Gastrocnemius medialis (tissue), 4 donors: Measurements from ENCODE around the gene CEP83. TPM values are rescaled to one million over a fixed set of nuclear protein-coding genes. Genes with fewer than 3 reads are reported as not detected.

Source experiments
- ATAC-seq, 2 donors: fragments of 150-250 bp; one replicate each; pipeline ENCODE4 v1.9.1; 2016
- DNase-seq, 2 donors: peaks; one replicate each; pipeline ENCODE4 v3.0.0-alpha.2; 2019
- H3K27ac ChIP-seq, 4 donors: fragments of 200-600 bp; sonication (generic); 1 replicate in 1 of 4; 2 replicates in 3 of 4; pipeline ENCODE4 v1.5.1; 2016 to 2018; ENCODE audit warnings: mild to moderate bottlenecking in 2 of 4, moderate library complexity in 1 of 4
- H3K27me3 ChIP-seq, 3 donors: fragments of 200-600 bp; sonication (generic) in 2 of 3; 1 replicate in 1 of 3; 2 replicates in 2 of 3; pipeline versions ENCODE4 v1.5.1 to v1.6.0; 2016 to 2019; ENCODE audit warnings: mild to moderate bottlenecking in 1 of 3, moderate library complexity in 1 of 3
- H3K36me3 ChIP-seq, 2 donors: fragments of 200-600 bp; sonication (generic) in 1 of 2; one replicate each; pipeline ENCODE4 v1.5.1; 2017 to 2018
- H3K4me1 ChIP-seq, 2 donors: fragments of 200-600 bp; sonication (generic) in 1 of 2; one replicate each; pipeline ENCODE4 v1.5.1; 2016 to 2017; ENCODE audit warnings: mild to moderate bottlenecking in 2 of 2
- H3K4me3 ChIP-seq, 4 donors: fragments of 200-600 bp; sonication (generic) in 3 of 4; 1 replicate in 1 of 4; 2 replicates in 3 of 4; pipeline ENCODE4 v1.5.1; 2016 to 2019; ENCODE audit warnings: mild to moderate bottlenecking in 2 of 4
- H3K9me3 ChIP-seq, 3 donors: fragments of 200-600 bp; sonication (generic) in 2 of 3; 1 replicate in 1 of 3; 2 replicates in 2 of 3; pipeline ENCODE4 v1.5.1; 2016 to 2019
- CTCF ChIP-seq, 5 experiments: fragments of 450-650 bp in 3 of 5; fragments of 200-600 bp in 2 of 5; sonication (generic) in 2 of 5; IDR thresholded peaks in 4 of 5; conservative IDR thresholded peaks in 1 of 5; 1 replicate in 4 of 5; 2 replicates in 1 of 5; pipeline ENCODE4 v1.5.1; 2016 to 2019; ENCODE audit warnings: antibody characterized with exemption in 5 of 5, mild to moderate bottlenecking in 3 of 5, moderate library complexity in 3 of 5
- POLR2A ChIP-seq, 2 donors: fragments of 450-650 bp; IDR thresholded peaks; one replicate each; pipeline ENCODE4 v1.6.1; 2017; ENCODE audit warnings: antibody characterized with exemption in 2 of 2, mild to moderate bottlenecking in 2 of 2, moderate library complexity in 2 of 2
- in situ Hi-C, 4 donors: fragments of 200-750 bp; cut with MboI; loops; one replicate each; pipeline versions ENCODE4 v1.15.0 to v1.8.0; 2017; ENCODE audit warnings: low sequenced_read_pairs in 4 of 4
- intact Hi-C: fragments of 100-400 bp; cut with DNase I; formaldehyde crosslinking; loops from one replicate; pipeline ENCODE4 v1.15.1; 2023; ENCODE audit warnings: low total_unique reads
- total RNA-seq, 4 donors: library from RNA; depleted of rRNA; stranded (reverse); fragments of >200 nt; gene quantifications; one replicate each; pipeline versions ENCODE4 v1.1.0 to v1.2.3, GENCODE V29; 2016

CEP83 gene
- total RNA-seq, 4 donors from 2014 or later, result 3.5 to 19.5 (median 11.2) TPM

- no peak for ATAC-seq
- no peaks in the 10 kb centered on the region for H3K9me3 ChIP-seq
Measured at GRCh38 chr12:94304566-94305061, 155.1 kb downstream of the CEP83 start.

GRCh38 chr12:94304012-94304411 is 155.7 kb downstream of the CEP83 start:
- Histone ChIP-seq H3K9me3 (no peaks in the 10 kb centered on the region), H3K27ac (no peak overlapping the region), H3K4me1 (peaks cover 0 to 1% of the 10 kb centered on the region in 2 donors), H3K4me3 (no peak overlapping the region), H3K36me3 (peaks cover 0 to 32% of the 10 kb centered on the region in 2 donors), H3K27me3 (no peaks in the 10 kb centered on the region)
- ATAC-seq (no peak), DNase-seq (no peak)
- TF ChIP-seq CTCF (IDR thresholded peaks at IDR 0.05 in 4 of 5, conservative IDR thresholded peaks at IDR 0.05 in 1 of 5), result no peak
- no peak for TF ChIP-seq POLR2A (IDR thresholded peaks at IDR 0.05)
- intact Hi-C loops (no loop called here), in situ Hi-C loops (no loop called here)

More at GRCh38 chr12:94304566-94305061, 155.1 kb downstream of the CEP83 start:
- intact Hi-C loops, result no loop called here
- H3K4me1 ChIP-seq, result no peaks in the 10 kb centered on the region
- TF ChIP-seq POLR2A (IDR thresholded peaks at IDR 0.05), result no peak
- no peak for TF ChIP-seq CTCF (IDR thresholded peaks at IDR 0.05 in 4 of 5, conservative IDR thresholded peaks at IDR 0.05 in 1 of 5)
- in situ Hi-C loops, result no loop called here
- DNase-seq, result no peak
- H3K36me3 ChIP-seq, result peaks cover 0 to 36% of the 10 kb centered on the region in 2 donors
- no peak overlapping the region for H3K27ac ChIP-seq
- H3K4me3 ChIP-seq, result no peak overlapping the region
- H3K27me3 ChIP-seq, result no peaks in the 10 kb centered on the region

GRCh38 chr12:94299846-94300245 is 159.8 kb downstream of the CEP83 start:
- TF ChIP-seq POLR2A (IDR thresholded peaks at IDR 0.05), result no peak
- no peak for TF ChIP-seq CTCF (IDR thresholded peaks at IDR 0.05 in 4 of 5, conservative IDR thresholded peaks at IDR 0.05 in 1 of 5)
- H3K27me3 ChIP-seq, result no peaks in the 10 kb centered on the region
- ATAC-seq (no peak), DNase-seq (no peak)
- no peak overlapping the region for H3K4me3 ChIP-seq
- H3K9me3 ChIP-seq, result no peaks in the 10 kb centered on the region
- intact Hi-C loops (loop anchor here (10.0 kb wide), 1 partner anchor 95 kb away; no protein-coding TSS in a partner anchor), in situ Hi-C loops (no loop called here)
- H3K36me3 ChIP-seq, result peaks cover 0 to 13% of the 10 kb centered on the region in 2 donors
- no peak overlapping the region for H3K27ac ChIP-seq
- peaks cover 0 to 8% of the 10 kb centered on the region in 2 donors for H3K4me1 ChIP-seq

- intact Hi-C loops (loop anchor here (10.0 kb wide), 1 partner anchor 93 kb away; no protein-coding TSS in a partner anchor), in situ Hi-C loops (no loop called here)
- Histone ChIP-seq H3K9me3 (no peaks in the 10 kb centered on the region), H3K36me3 (peaks cover 0 to 13% of the 10 kb centered on the region in 2 donors), H3K4me1 (peaks cover 0 to 8% of the 10 kb centered on the region in 2 donors), H3K27me3 (no peaks in the 10 kb centered on the region), H3K4me3 (no peak overlapping the region), H3K27ac (no peak overlapping the region)
- no peak for TF ChIP-seq CTCF (IDR thresholded peaks at IDR 0.05 in 4 of 5, conservative IDR thresholded peaks at IDR 0.05 in 1 of 5)
- TF ChIP-seq POLR2A (IDR thresholded peaks at IDR 0.05), result no peak
- DNase-seq, result no peak
- no peak for ATAC-seq
Measured at GRCh38 chr12:94297876-94298505, 161.7 kb downstream of the CEP83 start.
